Measurements from ENCODE around the gene THOC6. TPM values are rescaled to one million over a fixed set of nuclear protein-coding genes. Genes with fewer than 3 reads are reported as not detected.

The THOC6 gene
- total RNA-seq, 5 donors from 2014 or later (not counting 1 experiment from before 2014, with no cell fraction given), result 23.7 to 32.8 (median 31.7) TPM

Other genes with a start within 250 kb of the THOC6 start
- gene ELOB, start 246.8 kb upstream of the THOC6 start, total RNA-seq, result 100 to 1,000 TPM in 4 of 5 donors, 10 to 100 TPM in 1; 71.8 to 153 (median 131) TPM
- not detected for gene PRSS33, start 236.5 kb upstream of the THOC6 start, total RNA-seq
- not detected for gene PRSS41, start 225.6 kb upstream of the THOC6 start, total RNA-seq
- gene PRSS21, start 206.8 kb upstream of the THOC6 start, total RNA-seq, result 1 to 10 TPM in 4 of 5 donors, under 1 TPM in 1; 0.90 to 8.3 (median 3.3) TPM
- gene ZG16B, start 193.7 kb upstream of the THOC6 start, total RNA-seq, result under 1 TPM in 1 of 5 donors, not detected in 4; 0.43 TPM
- gene PRSS22, start 165.9 kb upstream of the THOC6 start, total RNA-seq, result 1 to 10 TPM in 3 of 5 donors, under 1 TPM in 1, not detected in 1; 0.56 to 2.6 (median 1.4) TPM
- 10 to 100 TPM; 12.1 to 31.4 (median 25.6) TPM for gene FLYWCH2, start 140.8 kb upstream of the THOC6 start, total RNA-seq
- gene FLYWCH1, start 112.1 kb upstream of the THOC6 start, total RNA-seq, result 100 to 1,000 TPM in 3 of 5 donors, 10 to 100 TPM in 2; 83.0 to 144 (median 106) TPM
- under 1 TPM in 1 of 5 donors, not detected in 4; 0.15 TPM for gene KREMEN2, start 59.8 kb upstream of the THOC6 start, total RNA-seq
- 1 to 10 TPM; 1.9 to 3.3 (median 3.1) TPM for gene PAQR4, start 54.7 kb upstream of the THOC6 start, total RNA-seq
- 1 to 10 TPM; 1.3 to 3.1 (median 1.7) TPM for gene PKMYT1, start 43.6 kb upstream of the THOC6 start, total RNA-seq
- under 1 TPM in 1 of 5 donors, not detected in 4; 0.16 TPM for gene CLDN9, start 11.1 kb upstream of the THOC6 start, total RNA-seq
- gene CLDN6, start 5.9 kb upstream of the THOC6 start, total RNA-seq, result 1 to 10 TPM in 1 of 5 donors, under 1 TPM in 2, not detected in 2; 0.30 to 1.1 (median 0.85) TPM
- 1 to 10 TPM in 4 of 5 donors, under 1 TPM in 1; 0.43 to 3.7 (median 2.5) TPM for gene TNFRSF12A, start 3.7 kb upstream of the THOC6 start, total RNA-seq
- 10 to 100 TPM; 11.4 to 25.9 (median 22.3) TPM for gene HCFC1R1, start 93 bp upstream of the THOC6 start, total RNA-seq
- gene BICDL2, start 12.9 kb downstream of the THOC6 start, total RNA-seq, result under 1 TPM in 3 of 5 donors, not detected in 2; 0.13 to 0.16 (median 0.15) TPM
- 1 to 10 TPM; 1.6 to 9.6 (median 4.1) TPM for gene MMP25, start 22.5 kb downstream of the THOC6 start, total RNA-seq
- 1,000 to 10,000 TPM in 2 of 5 donors, 100 to 1,000 TPM in 3; 736 to 1,200 (median 999) TPM for gene IL32, start 41.6 kb downstream of the THOC6 start, total RNA-seq
- under 1 TPM in 4 of 5 donors, not detected in 1; 0.19 to 0.64 (median 0.39) TPM for gene ZSCAN10, start 75.3 kb downstream of the THOC6 start, total RNA-seq
- under 1 TPM in 1 of 5 donors, not detected in 4; 0.38 TPM for gene ZNF205, start 88.6 kb downstream of the THOC6 start, total RNA-seq
- gene ZNF213, start 111.0 kb downstream of the THOC6 start, total RNA-seq, result 10 to 100 TPM in 3 of 5 donors, 1 to 10 TPM in 2; 3.1 to 16.9 (median 12.8) TPM
- not detected for gene OR1F1, start 164.2 kb downstream of the THOC6 start, total RNA-seq
- 10 to 100 TPM in 3 of 5 donors, 1 to 10 TPM in 2; 7.6 to 21.3 (median 20.1) TPM for gene ZNF200, start 211.1 kb downstream of the THOC6 start, total RNA-seq
- gene MEFV, start 232.6 kb downstream of the THOC6 start, total RNA-seq, result under 1 TPM in 4 of 5 donors, not detected in 1; 0.10 to 0.38 (median 0.19) TPM